Raji (cell line): ENCODE results near the gene SH2B3.

Experiments used
- POLR2A ChIP-seq: IDR thresholded peaks from 2 replicates; pipeline ENCODE4 v1.6.1; 2011; ENCODE audit warnings: low read depth, low read length, control low read depth; ENCODE audit not compliant: insufficient read depth

SH2B3 gene

GRCh38 chr12:111450676-111451075, 45.0 kb downstream of the SH2B3 start:
- TF ChIP-seq POLR2A: no peak

GRCh38 chr12:111451232-111451631, 45.5 kb downstream of the SH2B3 start:
- TF ChIP-seq POLR2A: no peak

GRCh38 chr12:111451649-111452129, 46.0 kb downstream of the SH2B3 start:
- TF ChIP-seq POLR2A: no peak

GRCh38 chr12:111453071-111453989, 47.6 kb downstream of the SH2B3 start:
- no peak for TF ChIP-seq POLR2A

- no peak for TF ChIP-seq POLR2A
Observed at GRCh38 chr12:111454311-111454710, 48.6 kb downstream of the SH2B3 start.

- TF ChIP-seq POLR2A: no peak
Observed at GRCh38 chr12:111454716-111455447, 49.2 kb downstream of the SH2B3 start.

GRCh38 chr12:111455448-111456320, 50.0 kb downstream of the SH2B3 start:
- no peak for TF ChIP-seq POLR2A

- TF ChIP-seq POLR2A: no peak
Observed at GRCh38 chr12:111457071-111457470, 51.3 kb downstream of the SH2B3 start.

- TF ChIP-seq POLR2A: no peak
Observed at GRCh38 chr12:111457577-111457976, 51.9 kb downstream of the SH2B3 start.

GRCh38 chr12:111458546-111459172, 52.9 kb downstream of the SH2B3 start:
- TF ChIP-seq POLR2A: no peak

- TF ChIP-seq POLR2A: no peak
Observed at GRCh38 chr12:111462210-111462769, 56.6 kb downstream of the SH2B3 start.

GRCh38 chr12:111467092-111467856, 61.6 kb downstream of the SH2B3 start:
- no peak for TF ChIP-seq POLR2A

- no peak for TF ChIP-seq POLR2A
Observed at GRCh38 chr12:111467857-111468241, 62.1 kb downstream of the SH2B3 start.
